ENCODE data around the gene SCT. TPM values are rescaled to one million over a fixed set of nuclear protein-coding genes. Genes with fewer than 3 reads are reported as not detected.

Gene SCT
- total RNA-seq, 1 experiment from 2014 or later: not detected

DNA sequence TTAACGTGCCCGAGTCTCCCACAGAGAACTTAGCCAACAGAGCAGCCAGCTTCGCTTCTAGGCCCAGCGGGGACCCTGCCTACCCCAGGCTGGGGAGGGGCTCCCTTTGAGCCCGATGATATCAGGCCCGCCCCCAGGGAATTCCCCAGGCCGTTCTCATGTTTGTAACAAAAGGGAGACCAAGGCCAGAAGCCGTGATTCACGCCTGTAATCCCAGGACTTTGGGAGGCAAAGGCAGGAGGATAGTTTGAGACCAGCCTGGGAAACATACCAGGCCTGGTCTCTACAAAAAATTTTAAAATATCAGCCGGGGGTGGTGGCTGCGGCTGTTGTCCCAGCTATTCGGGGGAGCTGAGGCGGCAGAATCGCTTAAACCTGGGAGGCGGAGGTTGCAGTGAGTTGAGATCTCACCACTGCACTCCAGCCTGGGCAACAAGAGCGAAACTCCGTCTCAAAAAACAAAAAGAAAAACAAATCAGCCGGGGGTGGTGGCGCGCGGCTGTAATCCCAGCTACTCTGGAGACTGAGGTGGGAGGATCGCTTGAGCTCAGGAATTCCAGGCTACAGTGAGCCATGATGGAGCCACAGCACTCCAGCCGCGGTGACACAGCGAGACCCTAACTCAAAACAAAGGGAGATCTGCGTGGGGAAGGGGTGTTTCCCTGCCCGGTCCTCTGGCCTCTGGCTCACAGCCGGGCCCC, 11.8 kb upstream of the SCT start:
- ChIA-PET POLR2A (interaction anchor here (0.7 kb wide), 1 partner anchor 56 kb away, joined by 4 read pairs; no protein-coding TSS in a partner anchor), CTCF (no interaction called here)
- in situ Hi-C loops (cut with HindIII; ENCODE audit: low pct_unique_long_range_greater_than_20kb, low sequenced_read_pairs): no loop called here

DNA sequence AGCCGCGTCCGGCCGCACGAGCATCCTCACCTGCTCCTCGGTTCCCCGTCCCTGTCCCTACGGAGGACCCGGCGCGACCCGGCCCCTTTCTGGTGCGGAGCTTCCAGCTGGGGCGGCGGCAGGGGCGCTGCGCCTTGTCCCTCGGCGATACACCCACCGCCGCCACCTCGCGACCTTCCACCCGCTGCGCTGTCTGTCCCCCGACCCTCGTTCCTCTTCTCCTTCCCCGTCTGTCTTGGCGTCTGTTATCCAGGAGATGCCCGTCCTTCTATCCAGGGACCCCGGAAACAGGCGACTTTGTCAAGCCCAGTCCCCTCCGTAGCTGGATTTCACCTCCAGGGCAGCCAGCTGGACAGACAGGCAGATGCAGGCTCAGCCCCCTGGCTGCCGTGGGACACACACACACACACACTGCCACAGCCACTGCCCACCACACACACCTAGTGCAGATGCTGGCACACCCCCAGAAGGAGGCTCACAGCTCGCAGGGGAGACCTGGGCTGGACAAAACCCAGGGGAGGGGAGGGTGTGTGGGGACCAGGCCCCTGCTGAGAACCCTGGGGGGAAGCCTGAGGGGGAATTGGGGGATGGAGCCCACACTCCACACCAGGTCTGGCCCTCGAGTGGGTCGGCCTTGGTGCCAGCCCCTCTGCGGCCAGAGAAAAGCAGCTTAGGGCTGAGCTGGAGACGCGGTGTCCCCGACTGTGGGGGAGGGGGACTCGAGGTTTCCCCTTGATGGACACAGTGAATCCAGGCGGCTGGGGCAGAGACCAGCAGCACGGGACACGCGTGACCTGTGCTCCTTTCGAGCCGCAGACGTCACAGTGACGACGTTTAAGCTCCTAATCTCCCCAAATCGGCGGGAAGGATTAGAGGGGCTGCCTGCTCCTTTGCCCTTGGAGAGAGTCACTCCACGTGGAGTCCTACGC, 10.9 kb upstream of the SCT start:
- Histone ChIP-seq H3K4me3 (ENCODE audit: low read depth in 2 of 2, low read length in 2 of 2) (no peak overlapping the region), H3K36me3 (ENCODE audit: control insufficient read depth, insufficient read depth, low read length) (no peaks in the 10 kb centered on the region), H3K4me1 (ENCODE audit: control insufficient read depth, insufficient read depth, low read length) (peaks cover 21% of the 10 kb centered on the region), H3K27ac (ENCODE audit: low read length) (no peak overlapping the region), H3K9me3 (ENCODE audit: control insufficient read depth, insufficient read depth, low read depth, low read length) (no peaks in the 10 kb centered on the region), H3K27me3 (ENCODE audit: control insufficient read depth, insufficient read depth, low read length) (no peaks in the 10 kb centered on the region)
- in situ Hi-C loops (cut with HindIII; ENCODE audit: low pct_unique_long_range_greater_than_20kb, low sequenced_read_pairs): no loop called here
- intact Hi-C loops (cut with micrococcal nuclease; ENCODE audit: unreplicated experiment): no loop called here
- BruUV-seq (replicated peaks): no TSS peak
- TF ChIP-seq, protein P1, sequence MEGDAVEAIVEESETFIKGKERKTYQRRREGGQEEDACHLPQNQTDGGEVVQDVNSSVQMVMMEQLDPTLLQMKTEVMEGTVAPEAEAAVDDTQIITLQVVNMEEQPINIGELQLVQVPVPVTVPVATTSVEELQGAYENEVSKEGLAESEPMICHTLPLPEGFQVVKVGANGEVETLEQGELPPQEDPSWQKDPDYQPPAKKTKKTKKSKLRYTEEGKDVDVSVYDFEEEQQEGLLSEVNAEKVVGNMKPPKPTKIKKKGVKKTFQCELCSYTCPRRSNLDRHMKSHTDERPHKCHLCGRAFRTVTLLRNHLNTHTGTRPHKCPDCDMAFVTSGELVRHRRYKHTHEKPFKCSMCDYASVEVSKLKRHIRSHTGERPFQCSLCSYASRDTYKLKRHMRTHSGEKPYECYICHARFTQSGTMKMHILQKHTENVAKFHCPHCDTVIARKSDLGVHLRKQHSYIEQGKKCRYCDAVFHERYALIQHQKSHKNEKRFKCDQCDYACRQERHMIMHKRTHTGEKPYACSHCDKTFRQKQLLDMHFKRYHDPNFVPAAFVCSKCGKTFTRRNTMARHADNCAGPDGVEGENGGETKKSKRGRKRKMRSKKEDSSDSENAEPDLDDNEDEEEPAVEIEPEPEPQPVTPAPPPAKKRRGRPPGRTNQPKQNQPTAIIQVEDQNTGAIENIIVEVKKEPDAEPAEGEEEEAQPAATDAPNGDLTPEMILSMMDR (IDR thresholded peaks at IDR 0.05): no peak
- TF ChIP-seq SIN3A (IDR thresholded peaks at IDR 0.05; ENCODE audit: borderline replicate concordance, insufficient read depth, low read depth, low read length) (no peak), POLR2AphosphoS5 (IDR thresholded peaks at IDR 0.05; ENCODE audit: low read depth, low read length) (no peak), TCF7L2 (IDR thresholded peaks at IDR 0.05; ENCODE audit: low read depth, low read length) (no peak)
- TF ChIP-seq, protein P2, sequence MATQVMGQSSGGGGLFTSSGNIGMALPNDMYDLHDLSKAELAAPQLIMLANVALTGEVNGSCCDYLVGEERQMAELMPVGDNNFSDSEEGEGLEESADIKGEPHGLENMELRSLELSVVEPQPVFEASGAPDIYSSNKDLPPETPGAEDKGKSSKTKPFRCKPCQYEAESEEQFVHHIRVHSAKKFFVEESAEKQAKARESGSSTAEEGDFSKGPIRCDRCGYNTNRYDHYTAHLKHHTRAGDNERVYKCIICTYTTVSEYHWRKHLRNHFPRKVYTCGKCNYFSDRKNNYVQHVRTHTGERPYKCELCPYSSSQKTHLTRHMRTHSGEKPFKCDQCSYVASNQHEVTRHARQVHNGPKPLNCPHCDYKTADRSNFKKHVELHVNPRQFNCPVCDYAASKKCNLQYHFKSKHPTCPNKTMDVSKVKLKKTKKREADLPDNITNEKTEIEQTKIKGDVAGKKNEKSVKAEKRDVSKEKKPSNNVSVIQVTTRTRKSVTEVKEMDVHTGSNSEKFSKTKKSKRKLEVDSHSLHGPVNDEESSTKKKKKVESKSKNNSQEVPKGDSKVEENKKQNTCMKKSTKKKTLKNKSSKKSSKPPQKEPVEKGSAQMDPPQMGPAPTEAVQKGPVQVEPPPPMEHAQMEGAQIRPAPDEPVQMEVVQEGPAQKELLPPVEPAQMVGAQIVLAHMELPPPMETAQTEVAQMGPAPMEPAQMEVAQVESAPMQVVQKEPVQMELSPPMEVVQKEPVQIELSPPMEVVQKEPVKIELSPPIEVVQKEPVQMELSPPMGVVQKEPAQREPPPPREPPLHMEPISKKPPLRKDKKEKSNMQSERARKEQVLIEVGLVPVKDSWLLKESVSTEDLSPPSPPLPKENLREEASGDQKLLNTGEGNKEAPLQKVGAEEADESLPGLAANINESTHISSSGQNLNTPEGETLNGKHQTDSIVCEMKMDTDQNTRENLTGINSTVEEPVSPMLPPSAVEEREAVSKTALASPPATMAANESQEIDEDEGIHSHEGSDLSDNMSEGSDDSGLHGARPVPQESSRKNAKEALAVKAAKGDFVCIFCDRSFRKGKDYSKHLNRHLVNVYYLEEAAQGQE (IDR thresholded peaks at IDR 0.05; ENCODE audit: insufficient read depth in 1 of 2, low read depth in 2 of 2, low read length in 1 of 2): no peak
- CTCF ChIA-PET: interaction anchor here (0.8 kb wide), 1 partner anchor 91 kb away, joined by 5 read pairs; no protein-coding TSS in a partner anchor
- POLR2A ChIA-PET: interaction anchor here (0.6 kb wide), 1 partner anchor 57 kb away, joined by 4 read pairs; the partner anchor contains the start of gene DEAF1
- ATAC-seq (no peak), DNase-seq (ENCODE audit: low read depth, low spot score) (no peak)

More for the DNA sequence above, 11.8 kb upstream of the SCT start:
- BruUV-seq (replicated peaks): no TSS peak
- Histone ChIP-seq H3K27ac (ENCODE audit: low read length) (no peak overlapping the region), H3K9me3 (ENCODE audit: control insufficient read depth, insufficient read depth, low read depth, low read length) (no peaks in the 10 kb centered on the region), H3K4me3 (ENCODE audit: low read depth in 2 of 2, low read length in 2 of 2) (no peak overlapping the region), H3K27me3 (ENCODE audit: control insufficient read depth, insufficient read depth, low read length) (no peaks in the 10 kb centered on the region), H3K4me1 (ENCODE audit: control insufficient read depth, insufficient read depth, low read length) (peaks cover 21% of the 10 kb centered on the region), H3K36me3 (ENCODE audit: control insufficient read depth, insufficient read depth, low read length) (no peaks in the 10 kb centered on the region)
- DNase-seq (ENCODE audit: low read depth, low spot score) (no peak), ATAC-seq (no peak)
- TF ChIP-seq, protein P1 (IDR thresholded peaks at IDR 0.05): no peak
- TF ChIP-seq POLR2AphosphoS5 (IDR thresholded peaks at IDR 0.05; ENCODE audit: low read depth, low read length): 0 out of 2 replicates have a peak, but pooled peaks have one; percentile 36
- intact Hi-C loops (cut with micrococcal nuclease; ENCODE audit: unreplicated experiment): no loop called here

Data from Panc1 (cell line).